GM12864 (cell line): ENCODE data around the gene NR0B2.
A peak's percentile ranks its signal among the peaks of the same experiment; 100 is the strongest.
"Not testable (repeated sequence)": the region's sequence is repeated elsewhere in the genome, so short reads cannot be mapped to it uniquely, and the experiment has no call there.

Experiments used
- DNase-seq: peaks from one replicate; pipeline ENCODE4 v3.0.0-alpha.2; 2011; ENCODE audit warnings: low read depth
- H3K4me3 ChIP-seq: 2 replicates; pipeline ENCODE4 v1.5.1; 2011; ENCODE audit warnings: mild to moderate bottlenecking, low read depth, low read length, control low read depth
- TF ChIP-seq, protein P1 (sequence below): IDR thresholded peaks from 2 replicates; pipeline ENCODE4 v1.5.1; 2011; ENCODE audit warnings: low read depth, mild to moderate bottlenecking, moderate library complexity, low read length, control low read depth, inconsistent platforms; ENCODE audit errors: missing control alignments

The NR0B2 gene

DNA sequence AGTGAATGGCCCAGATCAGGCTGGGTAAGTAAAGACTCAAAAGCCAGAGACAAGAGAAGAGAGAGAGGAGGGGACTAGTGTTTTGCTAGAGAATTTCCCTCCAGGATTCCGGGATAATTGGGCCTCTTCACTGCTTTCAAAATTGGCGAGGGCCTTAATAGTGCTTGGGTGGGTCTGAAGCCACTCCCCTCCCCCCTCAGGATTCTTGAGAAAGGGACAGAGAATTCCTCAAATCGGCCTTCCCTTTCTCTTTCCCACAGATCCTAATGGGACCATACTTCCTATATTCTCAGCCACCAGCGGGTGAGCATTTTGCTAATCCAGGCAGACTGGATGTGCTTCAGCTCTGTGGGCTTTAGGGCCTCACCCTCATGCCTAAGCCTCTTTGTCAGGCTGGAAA, 38.9 kb downstream of the NR0B2 start:
- no peak overlapping the region for H3K4me3 ChIP-seq
- no peak for DNase-seq
- TF ChIP-seq, protein P1, sequence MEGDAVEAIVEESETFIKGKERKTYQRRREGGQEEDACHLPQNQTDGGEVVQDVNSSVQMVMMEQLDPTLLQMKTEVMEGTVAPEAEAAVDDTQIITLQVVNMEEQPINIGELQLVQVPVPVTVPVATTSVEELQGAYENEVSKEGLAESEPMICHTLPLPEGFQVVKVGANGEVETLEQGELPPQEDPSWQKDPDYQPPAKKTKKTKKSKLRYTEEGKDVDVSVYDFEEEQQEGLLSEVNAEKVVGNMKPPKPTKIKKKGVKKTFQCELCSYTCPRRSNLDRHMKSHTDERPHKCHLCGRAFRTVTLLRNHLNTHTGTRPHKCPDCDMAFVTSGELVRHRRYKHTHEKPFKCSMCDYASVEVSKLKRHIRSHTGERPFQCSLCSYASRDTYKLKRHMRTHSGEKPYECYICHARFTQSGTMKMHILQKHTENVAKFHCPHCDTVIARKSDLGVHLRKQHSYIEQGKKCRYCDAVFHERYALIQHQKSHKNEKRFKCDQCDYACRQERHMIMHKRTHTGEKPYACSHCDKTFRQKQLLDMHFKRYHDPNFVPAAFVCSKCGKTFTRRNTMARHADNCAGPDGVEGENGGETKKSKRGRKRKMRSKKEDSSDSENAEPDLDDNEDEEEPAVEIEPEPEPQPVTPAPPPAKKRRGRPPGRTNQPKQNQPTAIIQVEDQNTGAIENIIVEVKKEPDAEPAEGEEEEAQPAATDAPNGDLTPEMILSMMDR, result no peak

DNA sequence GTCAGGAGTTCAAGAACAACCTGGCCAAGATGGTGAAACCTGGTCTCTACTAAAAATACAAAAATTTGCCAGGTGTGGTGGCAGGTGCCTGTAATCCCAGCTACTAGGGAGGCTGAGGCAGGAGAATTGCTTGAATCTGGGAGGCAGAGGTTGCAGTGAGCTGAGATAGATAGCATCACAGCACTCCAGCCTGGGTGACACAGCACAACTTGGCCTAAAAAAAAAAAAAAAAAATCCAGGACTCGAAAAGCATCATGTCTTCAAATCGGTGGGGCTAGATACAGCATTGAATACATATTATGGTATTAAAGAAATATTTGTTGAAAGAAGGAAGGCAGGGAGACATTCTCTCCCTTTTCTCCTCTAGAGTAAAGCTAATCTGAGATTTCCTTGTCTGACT, 40.7 kb downstream of the NR0B2 start:
- not testable (repeated sequence) for DNase-seq, H3K4me3 ChIP-seq

DNA sequence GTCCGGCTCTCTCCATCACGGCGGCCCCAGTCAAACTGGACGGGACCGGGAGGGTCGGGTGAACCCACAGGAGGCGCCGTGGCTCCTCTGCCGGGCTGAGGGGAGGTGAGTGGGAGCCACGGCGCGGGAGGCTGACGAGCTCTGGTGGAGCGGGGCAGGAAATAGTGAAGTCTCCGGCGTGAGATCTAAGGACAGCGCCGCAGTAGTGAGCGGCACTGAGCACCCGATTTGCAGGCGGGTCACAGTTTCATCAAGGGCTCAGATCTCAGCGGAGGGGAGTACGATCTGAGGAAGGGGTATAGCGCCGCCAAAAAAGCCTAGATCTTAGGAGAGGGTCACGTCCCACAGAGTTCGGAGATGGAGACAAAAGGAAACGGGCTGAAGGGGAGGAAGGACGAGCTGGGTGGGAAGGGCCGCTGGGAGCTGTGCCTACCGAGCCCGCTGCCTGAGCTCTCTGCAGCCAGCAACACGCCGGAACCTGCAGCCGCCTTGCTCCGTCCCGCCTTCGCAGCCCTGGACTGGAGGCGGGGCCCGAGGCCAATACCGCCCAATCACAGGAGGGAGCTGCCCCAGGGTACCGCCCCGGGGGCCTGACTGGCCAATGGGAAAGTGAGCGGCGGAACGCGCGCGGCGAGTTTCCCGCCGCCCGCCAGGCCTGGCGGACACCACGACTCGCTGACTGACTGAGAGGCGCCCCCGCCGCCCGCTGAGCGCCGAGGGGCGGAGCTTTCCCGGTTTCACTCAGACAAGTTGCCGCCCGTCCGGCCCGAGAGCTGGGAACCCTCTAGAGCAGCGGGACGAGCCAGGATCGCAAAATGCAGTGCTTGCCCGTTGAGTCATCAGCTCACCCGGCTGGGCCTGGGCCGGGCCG, 48.9 kb downstream of the NR0B2 start:
- TF ChIP-seq, protein P1, result no peak
- peak overlapping the region; percentile 91 for H3K4me3 ChIP-seq
- DNase-seq, result peak; percentile 90

DNA sequence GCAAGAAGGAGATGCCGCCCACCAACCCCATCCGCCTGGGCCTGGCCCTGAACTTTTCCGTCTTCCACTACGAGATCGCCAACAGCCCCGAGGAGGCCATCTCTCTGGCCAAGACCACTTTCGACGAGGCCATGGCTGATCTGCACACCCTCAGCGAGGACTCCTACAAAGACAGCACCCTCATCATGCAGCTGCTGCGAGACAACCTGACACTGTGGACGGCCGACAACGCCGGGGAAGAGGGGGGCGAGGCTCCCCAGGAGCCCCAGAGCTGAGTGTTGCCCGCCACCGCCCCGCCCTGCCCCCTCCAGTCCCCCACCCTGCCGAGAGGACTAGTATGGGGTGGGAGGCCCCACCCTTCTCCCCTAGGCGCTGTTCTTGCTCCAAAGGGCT, 50.1 kb downstream of the NR0B2 start:
- DNase-seq, result no peak
- H3K4me3 ChIP-seq, result peak overlapping the region; percentile 91
- TF ChIP-seq, protein P1, result no peak

DNA sequence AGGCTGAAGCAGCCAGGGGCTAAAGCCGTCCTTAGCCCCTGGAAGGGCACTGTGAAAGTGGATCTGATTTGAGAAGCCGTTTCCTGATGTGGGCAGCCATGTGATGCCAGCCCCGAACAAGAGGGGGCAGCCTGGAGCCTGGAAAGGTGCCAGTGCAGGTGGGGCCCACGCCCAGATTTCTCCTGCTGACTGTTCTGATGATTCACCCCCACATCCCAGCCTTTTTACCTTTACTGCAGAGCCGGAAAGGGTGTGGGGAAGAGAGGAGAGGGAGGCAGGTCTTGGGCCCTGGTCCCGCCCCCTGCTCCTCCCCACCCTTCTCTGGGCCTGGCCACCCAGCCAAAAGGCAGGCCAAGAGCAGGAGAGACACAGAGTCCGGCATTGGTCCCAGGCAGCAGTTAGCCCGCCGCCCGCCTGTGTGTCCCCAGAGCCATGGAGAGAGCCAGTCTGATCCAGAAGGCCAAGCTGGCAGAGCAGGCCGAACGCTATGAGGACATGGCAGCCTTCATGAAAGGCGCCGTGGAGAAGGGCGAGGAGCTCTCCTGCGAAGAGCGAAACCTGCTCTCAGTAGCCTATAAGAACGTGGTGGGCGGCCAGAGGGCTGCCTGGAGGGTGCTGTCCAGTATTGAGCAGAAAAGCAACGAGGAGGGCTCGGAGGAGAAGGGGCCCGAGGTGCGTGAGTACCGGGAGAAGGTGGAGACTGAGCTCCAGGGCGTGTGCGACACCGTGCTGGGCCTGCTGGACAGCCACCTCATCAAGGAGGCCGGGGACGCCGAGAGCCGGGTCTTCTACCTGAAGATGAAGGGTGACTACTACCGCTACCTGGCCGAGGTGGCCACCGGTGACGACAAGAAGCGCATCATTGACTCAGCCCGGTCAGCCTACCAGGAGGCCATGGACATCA, 50.7 kb downstream of the NR0B2 start, which contains the start of gene SFN:
SFN (plus strand) TSS at position 369 of the 904 bp plus-strand sequence; CDS start at position 433, 64 bp downstream.
- TF ChIP-seq, protein P1, result peak; percentile 77
- DNase-seq, result no peak
- H3K4me3 ChIP-seq, result peak within 1 kb of the TSS; percentile 91

DNA sequence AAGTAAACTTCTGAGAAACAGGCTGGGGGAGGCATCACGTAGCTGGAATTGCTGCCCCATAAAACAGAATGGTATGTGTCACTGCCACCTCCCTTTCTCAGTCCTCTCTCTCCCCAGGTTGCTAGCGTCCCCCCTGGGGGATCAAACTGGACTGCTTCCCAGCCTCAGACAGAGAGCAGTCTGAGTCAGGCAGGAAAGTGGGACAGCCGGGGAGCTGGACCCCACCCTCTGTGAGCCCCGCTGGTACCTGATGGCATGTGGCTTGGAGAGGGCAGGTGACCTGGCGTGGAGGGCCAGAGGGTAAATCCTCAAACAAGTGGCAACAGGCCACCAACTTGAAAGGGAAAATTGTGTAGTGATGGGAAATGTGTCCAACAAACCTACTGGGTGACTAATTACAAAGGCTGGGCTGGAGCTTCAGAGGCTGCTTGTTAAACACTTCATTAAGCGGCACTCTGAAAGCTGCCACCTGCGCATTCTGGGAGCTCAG, 51.8 kb downstream of the NR0B2 start:
- TF ChIP-seq, protein P1, result no peak
- no peak for DNase-seq
- no peak overlapping the region for H3K4me3 ChIP-seq
